Erythroblast (primary cell): ENCODE data around the gene PHF20.
"Not testable (repeated sequence)": the region's sequence is repeated elsewhere in the genome, so short reads cannot be mapped to it uniquely, and the experiment has no call there.

Experiments
- DNase-seq, 2 experiments: peaks; one replicate each; lab custom pipeline; 2025; lab: John Stamatoyannopoulos, UW
- GATA1 ChIP-seq: IDR thresholded peaks from 2 replicates; pipeline ENCODE4 v1.6.1; 2011; ENCODE audit warnings: low read depth, mild to moderate bottlenecking, control low read depth, low read length, moderate library complexity
- POLR2A ChIP-seq: IDR thresholded peaks from 2 replicates; pipeline ENCODE4 v1.6.1; 2011; ENCODE audit warnings: mild to moderate bottlenecking, low read length

Gene PHF20

DNA sequence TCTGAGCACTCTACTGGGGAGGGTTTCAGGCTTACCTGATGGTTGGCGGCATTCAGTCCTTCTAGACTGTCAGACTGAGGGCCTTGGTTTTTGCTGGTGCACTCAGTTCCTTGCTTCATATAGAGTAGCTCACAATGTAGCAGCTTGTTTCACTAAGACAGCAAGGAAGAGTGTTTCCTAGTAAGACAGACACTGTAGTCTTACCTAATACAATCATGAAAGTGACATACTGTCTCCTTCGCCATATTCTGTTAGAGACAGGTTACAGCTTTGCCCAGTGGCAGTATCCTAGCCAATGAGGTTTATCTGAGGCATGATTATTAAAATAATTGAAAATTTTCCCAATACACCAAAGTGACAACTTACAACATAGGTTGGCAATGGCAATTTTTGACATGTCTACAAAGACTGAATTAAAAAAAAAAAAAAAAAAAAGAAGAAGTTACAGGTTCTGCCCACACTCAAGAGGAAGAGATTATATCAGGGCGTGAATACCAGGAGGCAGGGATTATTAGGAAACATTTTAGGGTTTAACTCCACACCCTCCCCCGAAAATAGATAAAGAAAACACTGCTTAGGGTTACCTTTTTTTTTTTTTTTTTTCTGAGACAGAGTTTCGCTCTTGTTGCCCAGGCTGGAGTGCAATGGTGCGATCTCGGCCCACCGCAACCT lies 115.7 kb downstream of the PHF20 start:
- DNase-seq, result peak in 1 of 2 experiments; percentile 7
- TF ChIP-seq GATA1 (no peak), POLR2A (no peak)

DNA sequence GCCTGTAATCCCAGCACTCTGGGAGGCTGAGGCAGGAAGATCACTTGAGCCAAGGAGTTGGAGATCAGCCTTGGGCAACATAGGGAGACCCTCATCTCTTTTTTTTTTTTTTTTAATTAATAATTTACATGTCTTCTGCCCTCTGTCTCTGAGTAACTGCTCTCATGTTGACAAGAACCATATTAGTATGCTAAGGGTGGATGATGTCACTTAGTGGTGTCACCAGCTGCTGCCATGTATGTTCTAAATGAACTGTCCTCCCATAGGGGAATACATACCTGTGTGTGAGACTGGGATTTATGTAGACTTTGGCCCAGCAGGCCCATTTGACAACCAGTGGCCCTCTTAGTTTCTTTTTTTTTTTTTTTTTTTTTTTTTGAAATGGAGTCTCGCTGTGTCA lies 116.8 kb downstream of the PHF20 start:
- no peak for TF ChIP-seq GATA1

DNA sequence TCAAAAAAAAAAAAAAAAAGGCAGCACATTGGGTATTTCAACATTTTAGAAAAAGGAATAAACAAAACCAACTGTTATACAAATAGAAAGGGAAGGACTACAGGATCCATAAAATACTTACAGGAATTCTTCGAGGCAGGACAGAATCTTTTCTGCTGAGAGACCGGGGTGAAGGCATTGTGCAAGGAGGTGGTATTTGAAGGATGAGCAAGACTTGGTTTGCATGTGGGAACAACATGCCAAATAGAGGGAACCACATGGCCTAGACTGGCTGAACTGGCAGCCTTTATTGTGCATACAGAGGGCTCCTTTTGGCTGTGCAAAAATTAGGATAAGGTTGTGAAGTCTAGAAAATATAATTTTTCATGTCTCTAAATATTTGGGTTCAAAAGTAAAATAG lies 119.6 kb downstream of the PHF20 start:
- no peak for TF ChIP-seq GATA1
- no peak for TF ChIP-seq POLR2A
- DNase-seq, result no peak

More for the DNA sequence above, 116.8 kb downstream of the PHF20 start:
- DNase-seq, result peak in 1 of 2 experiments; percentile 27

DNA sequence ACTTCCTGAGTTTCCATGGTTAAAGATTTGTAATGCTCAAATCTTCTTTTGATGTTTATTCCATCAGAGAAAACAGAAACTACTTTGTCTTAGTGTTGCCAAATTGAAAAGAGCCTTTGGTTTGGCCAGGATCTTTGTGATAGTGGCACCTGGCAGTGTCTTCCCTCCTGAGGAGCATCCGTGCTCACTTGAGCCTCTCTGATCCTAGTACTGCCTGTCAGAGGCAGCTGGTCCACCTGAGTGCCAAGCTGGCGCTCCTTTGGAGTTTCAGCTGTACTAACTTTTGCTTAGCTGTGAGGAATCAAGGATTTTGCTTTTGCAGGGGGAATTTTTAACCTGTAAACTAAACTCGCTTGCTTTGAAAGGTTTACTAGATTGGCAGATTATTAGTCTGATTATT lies 121.1 kb downstream of the PHF20 start:
- TF ChIP-seq POLR2A (no peak), GATA1 (no peak)
- no peak for DNase-seq

DNA sequence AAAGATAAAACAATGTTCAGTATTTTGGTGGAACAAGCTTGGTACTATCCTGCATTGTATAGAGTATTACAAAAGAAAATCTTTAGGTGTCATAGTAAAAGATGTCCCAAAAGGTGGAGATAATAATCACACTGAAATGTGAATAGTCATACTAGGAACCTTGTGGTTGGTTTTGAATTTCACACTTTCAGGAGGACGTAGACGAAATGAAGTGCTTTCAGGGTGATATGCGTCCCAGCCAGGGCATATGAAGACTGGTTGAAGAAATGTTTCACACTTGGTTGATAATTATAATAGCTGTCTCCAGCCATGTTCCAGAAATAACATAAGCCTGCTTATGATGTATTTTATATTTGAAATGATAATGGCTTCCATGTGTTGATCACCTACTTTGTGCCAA lies 122.1 kb downstream of the PHF20 start:
- TF ChIP-seq GATA1, result no peak
- no peak for TF ChIP-seq POLR2A
- no peak for DNase-seq

DNA sequence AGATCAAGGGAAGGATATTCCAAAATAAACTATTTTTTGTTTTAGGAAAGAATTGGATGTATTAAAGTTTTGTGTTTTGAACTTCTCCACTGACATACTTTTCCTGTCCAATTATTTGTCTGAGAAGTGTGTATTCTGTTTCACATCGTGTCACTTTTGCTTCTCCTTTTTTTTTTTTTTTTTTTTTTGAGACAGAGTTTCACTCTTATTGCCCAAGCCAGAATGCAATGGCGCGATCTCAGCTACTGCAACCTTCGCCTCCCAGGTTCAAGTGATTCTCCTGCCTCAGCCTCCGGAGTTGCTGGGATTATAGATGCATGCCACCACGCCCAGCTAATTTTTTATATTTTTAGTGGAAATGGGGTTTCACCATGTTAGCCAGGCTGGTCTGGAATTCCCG lies 123.7 kb downstream of the PHF20 start:
- not testable (repeated sequence) for DNase-seq

DNA sequence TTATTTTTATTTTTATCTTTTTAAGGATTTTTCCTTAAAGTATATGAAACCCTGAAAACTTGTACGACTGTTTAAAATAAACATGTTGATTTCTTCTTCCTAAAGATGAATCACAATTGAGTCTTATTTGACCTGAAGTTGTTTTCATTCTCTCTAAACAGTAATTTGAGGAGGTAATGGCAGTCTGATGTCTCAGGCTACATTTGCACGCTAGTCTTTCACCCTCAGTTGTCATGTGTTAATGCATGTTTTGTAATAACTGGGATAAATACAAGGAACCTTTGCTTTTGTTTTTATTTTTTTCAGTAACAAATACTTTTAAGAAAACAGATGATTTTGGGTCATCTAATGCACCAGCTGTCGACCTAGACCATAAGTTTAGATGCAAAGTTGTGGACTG lies 127.2 kb downstream of the PHF20 start:
- no peak for TF ChIP-seq POLR2A
- TF ChIP-seq GATA1, result no peak
- no peak for DNase-seq

DNA sequence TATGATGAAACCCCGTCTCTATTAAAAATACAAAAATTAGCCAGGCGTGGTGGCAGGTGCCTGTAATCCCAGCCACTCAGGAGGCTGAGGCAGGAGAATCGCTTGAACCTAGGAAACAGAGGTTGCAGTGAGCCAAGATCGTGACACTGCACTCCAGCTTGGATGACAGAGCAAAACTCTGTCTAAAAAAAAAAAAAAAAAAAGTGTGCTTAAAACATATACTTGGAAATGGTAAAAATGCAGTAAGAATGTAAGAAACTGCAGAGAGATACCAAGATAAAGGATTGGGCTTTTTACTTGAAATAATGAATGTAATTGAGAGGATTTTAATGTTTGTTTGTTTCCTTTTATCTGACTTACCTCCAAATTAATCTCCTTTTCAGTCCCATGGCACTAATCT lies 129.4 kb downstream of the PHF20 start:
- peak; percentile 53 to 70 for DNase-seq

DNA sequence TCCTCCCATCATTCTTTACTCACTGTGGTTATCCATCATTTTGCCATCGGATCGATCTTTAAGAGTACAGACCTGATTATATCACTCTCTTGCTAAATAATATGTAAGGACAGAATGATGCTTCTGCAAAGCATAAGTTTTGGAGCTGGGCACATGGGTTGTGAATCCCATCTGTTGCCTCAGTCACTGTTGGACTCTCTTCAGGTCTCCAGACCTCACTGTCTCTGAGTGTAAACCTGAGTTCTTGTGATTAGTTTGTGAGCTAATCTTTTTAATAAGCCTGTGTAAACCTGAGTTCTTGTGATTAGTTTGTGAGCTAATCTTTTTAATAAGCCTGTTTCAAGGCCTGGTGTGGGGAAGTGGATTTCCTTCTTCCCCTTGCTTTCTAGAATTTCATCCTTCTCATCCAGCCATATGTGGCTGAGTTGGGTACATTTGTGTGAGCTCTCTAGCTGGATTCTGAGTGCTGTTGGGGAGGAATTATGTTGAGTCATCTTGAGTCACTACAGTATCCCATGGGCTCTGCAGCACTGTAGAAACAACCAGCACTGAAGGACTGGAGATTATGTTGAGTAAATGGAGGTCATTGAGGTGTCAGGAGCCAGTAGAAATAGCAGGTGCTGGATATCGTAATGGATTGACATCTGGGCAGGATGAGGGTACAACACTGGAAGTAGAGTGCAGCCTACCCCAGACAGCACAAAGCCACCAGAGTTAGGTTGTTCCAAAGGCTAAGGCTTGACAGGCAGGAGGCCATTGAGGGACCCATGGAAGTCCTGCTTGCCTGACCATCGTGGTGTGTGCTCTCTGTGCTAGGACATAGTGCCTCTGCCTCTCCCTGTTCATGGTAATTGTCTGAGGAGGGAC lies 130.1 kb downstream of the PHF20 start:
- TF ChIP-seq POLR2A (no peak), GATA1 (no peak)
- peak; percentile 81 to 82 for DNase-seq

DNA sequence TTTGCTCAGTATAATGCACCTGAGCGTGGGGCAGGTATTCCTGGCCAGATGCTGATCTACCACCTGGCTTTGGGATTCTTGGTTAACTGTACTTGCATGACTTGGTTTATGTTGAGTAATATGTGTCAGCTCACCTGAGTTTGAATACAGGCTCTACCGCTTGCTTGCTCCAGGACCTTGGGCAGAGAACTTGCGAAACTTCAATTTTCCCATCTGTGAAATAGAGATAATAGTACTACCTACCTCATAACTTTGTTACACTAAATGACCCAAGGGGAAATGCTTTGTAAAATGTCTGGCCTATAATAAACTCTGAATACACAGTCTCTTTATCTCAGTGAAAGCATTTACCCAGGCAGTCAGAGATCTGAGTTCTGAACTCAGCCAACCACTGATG lies 130.7 kb downstream of the PHF20 start:
- TF ChIP-seq GATA1 (no peak), POLR2A (no peak)

DNA sequence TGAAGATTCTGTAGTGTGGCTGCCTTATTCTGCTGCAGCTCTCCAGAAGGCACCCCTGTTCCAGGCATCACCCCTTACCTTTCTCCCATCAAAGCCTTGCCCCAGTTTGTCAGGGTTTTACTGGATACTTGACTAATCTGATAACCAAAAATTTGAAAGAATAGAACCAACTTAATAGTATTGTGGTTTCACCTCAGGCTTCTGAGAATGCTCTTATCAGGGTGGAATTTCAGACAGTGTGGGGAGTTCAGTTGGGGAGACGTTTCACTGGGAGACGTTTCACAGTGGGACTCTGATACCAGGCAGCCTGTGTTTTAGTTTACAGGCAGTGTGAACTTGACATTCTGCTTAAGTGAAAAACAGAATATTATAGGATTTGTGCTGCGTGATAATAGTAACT lies 132.0 kb downstream of the PHF20 start:
- TF ChIP-seq POLR2A, result no peak
- no peak for TF ChIP-seq GATA1
- peak; percentile 12 to 47 for DNase-seq

More for the DNA sequence above, 130.7 kb downstream of the PHF20 start:
- DNase-seq, result peak; percentile 65 to 77

DNA sequence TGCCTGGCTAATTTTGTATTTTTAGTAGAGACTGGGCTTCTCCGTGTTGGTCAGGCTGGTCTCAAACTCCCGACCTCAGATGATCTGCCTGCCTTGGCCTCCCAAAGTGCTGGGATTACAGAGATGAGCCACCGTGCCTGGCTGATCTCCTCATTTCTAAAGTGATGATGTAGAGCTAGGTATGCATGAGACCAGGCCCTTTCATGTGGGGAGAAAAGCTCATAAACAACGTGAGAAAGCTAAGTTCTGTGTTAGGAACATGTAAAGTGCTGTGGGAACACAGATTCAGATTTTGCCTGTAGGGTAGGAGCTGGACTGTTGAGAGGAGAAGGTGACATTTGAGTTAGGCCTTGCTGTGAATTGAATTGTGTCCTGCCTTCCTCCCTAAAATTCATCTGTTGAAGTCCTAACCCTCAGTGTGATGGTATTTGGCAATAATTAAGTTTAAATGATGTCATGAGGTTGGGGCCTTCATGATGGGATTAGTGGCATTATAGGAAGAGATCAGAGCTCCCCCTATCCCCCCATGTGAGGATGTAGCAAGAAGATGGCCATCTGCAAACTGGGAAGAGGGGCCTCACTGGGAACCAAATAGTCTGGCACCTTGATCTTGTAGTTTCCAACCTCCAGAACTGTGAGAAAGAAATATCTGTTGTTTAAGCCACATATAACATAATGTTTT lies 133.3 kb downstream of the PHF20 start:
- TF ChIP-seq GATA1 (no peak), POLR2A (no peak)
- DNase-seq, result no peak

DNA sequence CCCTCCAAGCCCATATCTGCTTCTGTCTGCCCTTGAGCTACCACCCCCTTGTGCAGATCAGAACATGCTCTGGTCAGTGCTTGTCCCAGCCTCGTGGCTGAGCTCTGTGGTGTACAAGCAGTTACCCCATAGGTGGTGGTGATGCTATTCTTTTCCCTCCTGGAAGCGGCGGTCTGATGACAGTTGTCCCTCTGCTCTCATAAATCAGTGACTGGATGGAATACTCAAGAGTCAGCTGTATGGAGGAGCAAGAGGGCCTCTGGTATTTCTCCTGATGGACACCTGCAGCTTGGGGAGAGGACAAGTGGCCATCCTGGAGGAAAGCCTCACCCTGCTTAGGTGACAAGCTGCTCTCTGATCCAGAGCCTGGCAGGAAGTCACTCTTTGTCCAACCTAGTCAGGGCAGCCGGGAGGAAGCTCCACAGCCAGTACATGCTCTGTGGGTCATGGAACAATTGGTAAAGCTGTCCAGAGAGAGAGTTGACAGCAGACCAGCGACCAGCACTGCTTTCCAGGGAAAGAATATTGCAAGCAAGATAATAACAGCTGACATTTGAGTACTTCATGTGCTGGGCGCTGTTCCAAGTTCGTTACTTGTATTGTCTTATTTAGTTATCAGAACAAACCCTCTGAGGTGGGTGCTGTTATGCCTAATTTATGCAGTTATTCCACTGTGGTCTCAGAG lies 135.3 kb downstream of the PHF20 start:
- no peak for TF ChIP-seq GATA1
- TF ChIP-seq POLR2A, result no peak
- DNase-seq, result peak; percentile 57 to 83

DNA sequence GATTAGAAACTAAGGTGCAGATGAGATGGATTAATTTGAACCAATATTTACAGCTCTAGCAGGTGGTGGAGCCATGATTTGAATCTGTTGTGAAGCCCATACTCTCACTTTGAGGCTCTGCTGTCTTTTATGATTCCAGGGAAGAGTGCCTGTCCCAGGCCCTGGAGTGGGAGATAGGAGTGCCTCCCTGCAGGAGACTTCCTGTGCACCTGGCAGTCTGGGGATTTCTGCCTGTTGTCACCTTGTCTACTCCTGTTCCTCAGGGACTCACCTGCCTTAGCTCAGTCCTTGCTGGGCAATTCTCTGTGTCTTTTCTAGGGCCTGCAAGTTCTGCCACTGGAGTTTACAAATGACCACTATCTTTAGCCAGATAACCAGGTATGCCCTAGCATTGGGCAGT lies 136.2 kb downstream of the PHF20 start:
- no peak for DNase-seq
- TF ChIP-seq POLR2A (no peak), GATA1 (no peak)
